Activated CD8-positive, alpha-beta memory T cell treated with anti-CD3 and anti-CD28 coated beads, Interleukin-2, amount 10 ng/mL, durations not matched to agents 7 days and 5 days (primary cell): Measurements from ENCODE around the gene HNRNPUL1. TPM values are rescaled to one million over a fixed set of nuclear protein-coding genes. Genes with fewer than 3 reads are reported as not detected.
"Not testable (repeated sequence)": the region's sequence is repeated elsewhere in the genome, so short reads cannot be mapped to it uniquely, and the experiment has no call there.

Experiments used
- ATAC-seq: fragments of 150-1000 bp; cut with Tn5 transposase; one replicate; pipeline ENCODE4 v1.10.0; 2021; ENCODE audit warnings: moderate library complexity
- CTCF ChIA-PET: fragments of 350-600 bp; sonication (Branson Sonifier 250); formaldehyde crosslinking; loops from one replicate; lab custom pipeline; 2021; ENCODE audit warnings: antibody characterized with exemption; lab: Charles Lee
- DNase-seq: peaks from one replicate; pipeline ENCODE4 v3.0.0-alpha.2; 2020
- H3K27ac Mint-ChIP-seq: one replicate; pipeline ENCODE4 v1.8.0; 2021; ENCODE audit warnings: mild to moderate bottlenecking, mixed read lengths
- H3K27me3 Mint-ChIP-seq: one replicate; pipeline ENCODE4 v1.8.0; 2021; ENCODE audit warnings: mixed read lengths
- H3K36me3 Mint-ChIP-seq: one replicate; pipeline ENCODE4 v1.8.0; 2021; ENCODE audit warnings: mild to moderate bottlenecking, mixed read lengths
- H3K4me1 Mint-ChIP-seq: one replicate; pipeline ENCODE4 v1.8.0; 2021; ENCODE audit warnings: mixed read lengths
- H3K4me3 Mint-ChIP-seq: one replicate; pipeline ENCODE4 v1.8.0; 2021; ENCODE audit warnings: mild to moderate bottlenecking, moderate library complexity, mixed read lengths
- H3K9me3 Mint-ChIP-seq: one replicate; pipeline ENCODE4 v1.8.0; 2022; ENCODE audit warnings: low read depth, mixed read lengths
- total RNA-seq, 2 experiments: library from RNA; stranded (reverse); gene quantifications; one replicate each; pipeline ENCODE4 v1.2.3, GENCODE V29; 2021

Gene HNRNPUL1
- total RNA-seq, 2 experiments from 2014 or later = 342 to 348 TPM

GRCh38 chr19:41328842-41329225 is 64.7 kb downstream of the HNRNPUL1 start:
- DNase-seq = no peak
- CTCF ChIA-PET = interaction anchor here (1.0 to 4.1 kb wide), 6 partner anchors 14 to 102 kb away, joined by 3 to 37 read pairs (median 14); partner anchors contain the start of gene CCDC97
- Mint-ChIP-seq H3K9me3 (no peaks in the 10 kb centered on the region), H3K4me3 (peak overlapping the region; percentile 67), H3K27me3 (no peaks in the 10 kb centered on the region), H3K27ac (peak overlapping the region; percentile 91), H3K4me1 (peaks cover 64% of the 10 kb centered on the region), H3K36me3 (peaks cover 49% of the 10 kb centered on the region)
- no peak for ATAC-seq

- DNase-seq = no peak
- H3K27me3 Mint-ChIP-seq = no peaks in the 10 kb centered on the region
- H3K4me3 Mint-ChIP-seq = no peak overlapping the region
- no peak for ATAC-seq
- CTCF ChIA-PET = no interaction called here
- H3K27ac Mint-ChIP-seq = peak overlapping the region; percentile 74
- H3K36me3 Mint-ChIP-seq = peaks cover 51% of the 10 kb centered on the region
- H3K9me3 Mint-ChIP-seq = no peaks in the 10 kb centered on the region
- peaks cover 61% of the 10 kb centered on the region for H3K4me1 Mint-ChIP-seq
These were observed 66.3 kb downstream of the HNRNPUL1 start for GRCh38 chr19:41330481-41330880.

GRCh38 chr19:41330946-41331678 is 66.9 kb downstream of the HNRNPUL1 start:
- DNase-seq = no peak
- Mint-ChIP-seq H3K4me1 (peaks cover 62% of the 10 kb centered on the region), H3K27me3 (no peaks in the 10 kb centered on the region), H3K4me3 (no peak overlapping the region), H3K9me3 (no peaks in the 10 kb centered on the region), H3K27ac (peak overlapping the region; percentile 61), H3K36me3 (peaks cover 52% of the 10 kb centered on the region)
- ATAC-seq = no peak
- CTCF ChIA-PET = no interaction called here

- H3K36me3 Mint-ChIP-seq = peaks cover 48% of the 10 kb centered on the region
- CTCF ChIA-PET = interaction anchor here (1.6 kb wide), 1 partner anchor 20 kb away, joined by 4 read pairs; no protein-coding TSS in a partner anchor
These were observed 67.8 kb downstream of the HNRNPUL1 start for GRCh38 chr19:41332000-41332399.

GRCh38 chr19:41332468-41332867 is 68.3 kb downstream of the HNRNPUL1 start:
- Mint-ChIP-seq H3K27ac (no peak overlapping the region), H3K27me3 (no peaks in the 10 kb centered on the region), H3K36me3 (peaks cover 47% of the 10 kb centered on the region), H3K4me3 (no peak overlapping the region), H3K4me1 (peaks cover 53% of the 10 kb centered on the region), H3K9me3 (no peaks in the 10 kb centered on the region)
- CTCF ChIA-PET = interaction anchor here (1.6 kb wide), 1 partner anchor 19 kb away, joined by 4 read pairs; no protein-coding TSS in a partner anchor
- DNase-seq (no peak), ATAC-seq (no peak)

More at GRCh38 chr19:41332000-41332399, 67.8 kb downstream of the HNRNPUL1 start:
- DNase-seq (no peak), ATAC-seq (no peak)
- peak overlapping the region; percentile 22 for H3K27ac Mint-ChIP-seq
- no peaks in the 10 kb centered on the region for H3K9me3 Mint-ChIP-seq
- H3K27me3 Mint-ChIP-seq = no peaks in the 10 kb centered on the region
- H3K4me1 Mint-ChIP-seq = peaks cover 55% of the 10 kb centered on the region
- no peak overlapping the region for H3K4me3 Mint-ChIP-seq

GRCh38 chr19:41334793-41335192 is 70.6 kb downstream of the HNRNPUL1 start:
- no peaks in the 10 kb centered on the region for H3K27me3 Mint-ChIP-seq
- H3K4me3 Mint-ChIP-seq = no peak overlapping the region
- CTCF ChIA-PET = interaction anchor here (1.0 to 1.2 kb wide), 3 partner anchors 17 to 197 kb away, joined by 3 read pairs; no protein-coding TSS in a partner anchor
- ATAC-seq = no peak
- H3K36me3 Mint-ChIP-seq = peaks cover 44% of the 10 kb centered on the region
- H3K9me3 Mint-ChIP-seq = no peaks in the 10 kb centered on the region
- no peak for DNase-seq
- H3K27ac Mint-ChIP-seq = no peak overlapping the region
- peaks cover 44% of the 10 kb centered on the region for H3K4me1 Mint-ChIP-seq

GRCh38 chr19:41335467-41335866 is 71.3 kb downstream of the HNRNPUL1 start:
- no peaks in the 10 kb centered on the region for H3K27me3 Mint-ChIP-seq
- H3K36me3 Mint-ChIP-seq = peaks cover 44% of the 10 kb centered on the region
- no peak overlapping the region for H3K4me3 Mint-ChIP-seq
- no peak overlapping the region for H3K27ac Mint-ChIP-seq
- no peak for DNase-seq
- H3K9me3 Mint-ChIP-seq = no peaks in the 10 kb centered on the region
- H3K4me1 Mint-ChIP-seq = peaks cover 42% of the 10 kb centered on the region
- CTCF ChIA-PET = interaction anchor here (0.8 to 1.0 kb wide), 2 partner anchors 21 to 96 kb away, joined by 3 read pairs; no protein-coding TSS in a partner anchor
- ATAC-seq = no peak

GRCh38 chr19:41339936-41340335 is 75.8 kb downstream of the HNRNPUL1 start:
- ATAC-seq (no peak), DNase-seq (no peak)
- H3K27me3 Mint-ChIP-seq = no peaks in the 10 kb centered on the region
- CTCF ChIA-PET = no interaction called here
- H3K27ac Mint-ChIP-seq = no peak overlapping the region
- no peaks in the 10 kb centered on the region for H3K9me3 Mint-ChIP-seq
- H3K4me1 Mint-ChIP-seq = peaks cover 52% of the 10 kb centered on the region
- H3K4me3 Mint-ChIP-seq = no peak overlapping the region
- H3K36me3 Mint-ChIP-seq = peaks cover 54% of the 10 kb centered on the region

- Mint-ChIP-seq H3K27ac (peak overlapping the region; percentile 63), H3K36me3 (peaks cover 63% of the 10 kb centered on the region), H3K4me1 (peaks cover 48% of the 10 kb centered on the region), H3K27me3 (no peaks in the 10 kb centered on the region), H3K4me3 (peak overlapping the region; percentile 30), H3K9me3 (no peaks in the 10 kb centered on the region)
- ATAC-seq = peak; percentile 49
- no peak for DNase-seq
- CTCF ChIA-PET = interaction anchor here (1.0 to 3.0 kb wide), 3 partner anchors 11 to 137 kb away, joined by 3 to 10 read pairs (median 3); partner anchors contain the start of gene TGFB1
These were observed 77.7 kb downstream of the HNRNPUL1 start for GRCh38 chr19:41341669-41342490.

GRCh38 chr19:41344162-41344561 is 80.0 kb downstream of the HNRNPUL1 start:
- no peaks in the 10 kb centered on the region for H3K27me3 Mint-ChIP-seq
- H3K27ac Mint-ChIP-seq = no peak overlapping the region
- H3K4me1 Mint-ChIP-seq = peaks cover 55% of the 10 kb centered on the region
- ATAC-seq (no peak), DNase-seq (no peak)
- no peaks in the 10 kb centered on the region for H3K9me3 Mint-ChIP-seq
- no peak overlapping the region for H3K4me3 Mint-ChIP-seq
- peaks cover 68% of the 10 kb centered on the region for H3K36me3 Mint-ChIP-seq
- CTCF ChIA-PET = interaction anchor here (1.1 kb wide), 1 partner anchor 9 kb away, joined by 5 read pairs; no protein-coding TSS in a partner anchor

GRCh38 chr19:41346916-41347315 is 82.7 kb downstream of the HNRNPUL1 start:
- CTCF ChIA-PET = interaction anchor here (0.5 to 1.5 kb wide), 3 partner anchors 10 to 911 kb away, joined by 3 read pairs; partner anchors contain the start of gene CCDC97
- DNase-seq, H3K27ac Mint-ChIP-seq, ATAC-seq, H3K4me3 Mint-ChIP-seq, H3K27me3 Mint-ChIP-seq, H3K9me3 Mint-ChIP-seq: not testable (repeated sequence)
- Mint-ChIP-seq H3K4me1 (peaks cover 56% of the 10 kb centered on the region), H3K36me3 (peaks cover 63% of the 10 kb centered on the region)

GRCh38 chr19:41350735-41351338 is 86.7 kb downstream of the HNRNPUL1 start:
- Mint-ChIP-seq H3K27ac (peak overlapping the region; percentile 93), H3K4me1 (peaks cover 47% of the 10 kb centered on the region), H3K9me3 (no peaks in the 10 kb centered on the region), H3K4me3 (peak overlapping the region; percentile 99), H3K36me3 (peaks cover 40% of the 10 kb centered on the region), H3K27me3 (no peaks in the 10 kb centered on the region)
- CTCF ChIA-PET = interaction anchor here (0.7 to 3.2 kb wide), 12 partner anchors 9 to 228 kb away, joined by 3 to 51 read pairs (median 6); partner anchors contain the start of gene B9D2
- no peak for DNase-seq
- ATAC-seq = no peak
